Measurements from ENCODE around the gene GARRE1.
"Not testable (repeated sequence)": the region's sequence is repeated elsewhere in the genome, so short reads cannot be mapped to it uniquely, and the experiment has no call there.

Gene GARRE1

GRCh38 chr19:34230820-34231219 lies 23.5 kb upstream of the GARRE1 start:
- no peak for DNase-seq (ENCODE audit: low read depth)

GRCh38 chr19:34231439-34231838 lies 22.9 kb upstream of the GARRE1 start:
- DNase-seq (ENCODE audit: low read depth) = no peak

- DNase-seq (ENCODE audit: low read depth) = no peak
Observed at GRCh38 chr19:34232566-34233481, 21.5 kb upstream of the GARRE1 start.

- no peak for DNase-seq (ENCODE audit: low read depth)
Observed at GRCh38 chr19:34235425-34235940, 18.9 kb upstream of the GARRE1 start.

- no peak for DNase-seq (ENCODE audit: low read depth)
Observed at GRCh38 chr19:34236035-34236987, 18.0 kb upstream of the GARRE1 start.

GRCh38 chr19:34237283-34237682 lies 17.1 kb upstream of the GARRE1 start:
- DNase-seq (ENCODE audit: low read depth) = no peak

- DNase-seq (ENCODE audit: low read depth) = no peak
Observed at GRCh38 chr19:34237939-34238338, 16.4 kb upstream of the GARRE1 start.

GRCh38 chr19:34241513-34242337 lies 12.6 kb upstream of the GARRE1 start:
- no peak for DNase-seq (ENCODE audit: low read depth)

- DNase-seq (ENCODE audit: low read depth) = not testable (repeated sequence)
Observed at GRCh38 chr19:34243138-34243875, 11.0 kb upstream of the GARRE1 start.

GRCh38 chr19:34243876-34244578 lies 10.3 kb upstream of the GARRE1 start:
- DNase-seq (ENCODE audit: low read depth) = no peak

GRCh38 chr19:34244611-34245299 lies 9.6 kb upstream of the GARRE1 start:
- DNase-seq (ENCODE audit: low read depth) = no peak

- DNase-seq (ENCODE audit: low read depth) = no peak
Observed at GRCh38 chr19:34246340-34246739, 8.0 kb upstream of the GARRE1 start.

GRCh38 chr19:34248941-34249340 lies 5.4 kb upstream of the GARRE1 start:
- no peak for DNase-seq (ENCODE audit: low read depth)

GRCh38 chr19:34253167-34253566 lies 1.2 kb upstream of the GARRE1 start:
- DNase-seq (ENCODE audit: low read depth) = not testable (repeated sequence)

GRCh38 chr19:34253681-34254045 lies 691 bp upstream of the GARRE1 start:
- DNase-seq (ENCODE audit: low read depth) = not testable (repeated sequence)

- DNase-seq (ENCODE audit: low read depth) = peak; percentile 14
Observed at GRCh38 chr19:34254698-34255432, 511 bp downstream of the GARRE1 start.

GRCh38 chr19:34255546-34255945 lies 1.2 kb downstream of the GARRE1 start:
- DNase-seq (ENCODE audit: low read depth) = no peak

GRCh38 chr19:34256835-34257558 lies 2.6 kb downstream of the GARRE1 start:
- no peak for DNase-seq (ENCODE audit: low read depth)

All from T-helper 22 cell (primary cell).